ENCODE data around the gene PPP2R1A.

GRCh38 chr19:52234406-52234805 is 44.6 kb downstream of the PPP2R1A start:
- no peak for TF ChIP-seq CTCF (CRISPR knock-in tag; IDR thresholded peaks at IDR 0.05)
- no peak for TF ChIP-seq HMG20B (CRISPR knock-in tag; conservative IDR thresholded peaks at IDR 0.05)
- no peak for TF ChIP-seq SUZ12 (IDR thresholded peaks at IDR 0.05; ENCODE audit: low read depth, low read length)
- no peak for TF ChIP-seq ADNP (CRISPR knock-in tag; IDR thresholded peaks at IDR 0.05)
- no peak for TF ChIP-seq EP300 (IDR thresholded peaks at IDR 0.05; ENCODE audit: low read depth in 2 of 2, low read length in 2 of 2)
- TF ChIP-seq EP300 (CRISPR knock-in tag; IDR thresholded peaks at IDR 0.05; ENCODE audit: borderline replicate concordance), result no peak
- no peak for TF ChIP-seq PHF20 (CRISPR knock-in tag; IDR thresholded peaks at IDR 0.05)
- TF ChIP-seq E2F1 (CRISPR knock-in tag; IDR thresholded peaks at IDR 0.05), result no peak
- TF ChIP-seq ZNF121 (CRISPR knock-in tag; IDR thresholded peaks at IDR 0.05), result no peak
- no peak for TF ChIP-seq CAMTA2 (CRISPR knock-in tag; IDR thresholded peaks at IDR 0.05; ENCODE audit: borderline replicate concordance)

Measured in HepG2 (cell line).